ENCODE results near the gene KCNJ18. TPM values are rescaled to one million over a fixed set of nuclear protein-coding genes. Genes with fewer than 3 reads are reported as not detected.
"Not testable (repeated sequence)": the region's sequence is repeated elsewhere in the genome, so short reads cannot be mapped to it uniquely, and the experiment has no call there.

KCNJ18 gene
- total RNA-seq, 1 donor from 2014 or later: not detected

DNA sequence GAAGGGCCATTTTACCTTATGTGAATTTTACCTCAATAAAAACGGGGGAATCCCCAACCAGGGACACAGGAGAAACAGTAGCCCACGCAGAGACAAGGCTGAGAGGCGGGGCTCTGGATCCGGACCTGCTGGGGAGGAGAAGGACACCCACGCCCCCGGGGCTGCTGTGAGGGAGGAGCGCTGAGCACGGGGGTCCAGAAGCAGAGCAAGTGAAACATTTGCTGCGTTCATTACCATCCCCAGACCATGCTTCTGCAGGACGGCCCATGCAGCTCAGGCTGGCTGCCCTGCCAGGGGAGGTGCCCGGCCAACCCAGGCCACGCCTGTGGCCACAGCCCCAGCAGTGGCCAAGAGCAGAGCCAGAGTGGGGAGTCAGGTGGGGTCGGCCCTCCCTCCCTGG lies 50.0 kb downstream of the KCNJ18 start:
- ATAC-seq (no peak), DNase-seq (ENCODE audit: low spot score) (no peak)
- intact Hi-C loops (cut with DNase I): no loop called here

DNA sequence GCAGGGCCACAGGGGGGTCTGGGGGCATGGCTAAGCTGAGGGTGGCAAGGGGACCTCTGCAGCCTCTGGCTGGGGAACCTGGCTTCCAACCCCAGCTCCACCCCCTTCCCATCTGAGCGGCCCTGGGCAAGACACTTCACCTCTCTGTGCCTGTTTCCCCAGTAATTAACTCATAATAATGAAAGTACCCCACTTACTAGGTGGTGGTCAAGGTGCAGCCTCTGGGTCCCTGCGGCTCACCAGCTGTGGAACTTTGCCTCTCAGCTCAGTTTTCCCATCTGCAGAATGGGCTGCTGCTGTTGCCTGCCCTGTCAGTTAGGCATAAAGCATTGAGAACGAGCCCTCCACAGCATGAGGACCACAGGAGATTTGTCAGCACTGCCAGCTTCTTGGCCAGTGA lies 51.8 kb downstream of the KCNJ18 start:
- DNase-seq (ENCODE audit: low spot score); intact Hi-C loops (cut with DNase I); ATAC-seq: not testable (repeated sequence)

GRCh38 chr17:21744621-21745020 lies 52.3 kb downstream of the KCNJ18 start:
- intact Hi-C loops (cut with DNase I); DNase-seq (ENCODE audit: low spot score); ATAC-seq: not testable (repeated sequence)

- intact Hi-C loops (cut with DNase I); ATAC-seq; DNase-seq (ENCODE audit: low spot score): not testable (repeated sequence)
Measured at GRCh38 chr17:21745385-21746054, 53.2 kb downstream of the KCNJ18 start.

GRCh38 chr17:21746415-21746814 lies 54.1 kb downstream of the KCNJ18 start:
- ATAC-seq; DNase-seq (ENCODE audit: low spot score); intact Hi-C loops (cut with DNase I): not testable (repeated sequence)

DNA sequence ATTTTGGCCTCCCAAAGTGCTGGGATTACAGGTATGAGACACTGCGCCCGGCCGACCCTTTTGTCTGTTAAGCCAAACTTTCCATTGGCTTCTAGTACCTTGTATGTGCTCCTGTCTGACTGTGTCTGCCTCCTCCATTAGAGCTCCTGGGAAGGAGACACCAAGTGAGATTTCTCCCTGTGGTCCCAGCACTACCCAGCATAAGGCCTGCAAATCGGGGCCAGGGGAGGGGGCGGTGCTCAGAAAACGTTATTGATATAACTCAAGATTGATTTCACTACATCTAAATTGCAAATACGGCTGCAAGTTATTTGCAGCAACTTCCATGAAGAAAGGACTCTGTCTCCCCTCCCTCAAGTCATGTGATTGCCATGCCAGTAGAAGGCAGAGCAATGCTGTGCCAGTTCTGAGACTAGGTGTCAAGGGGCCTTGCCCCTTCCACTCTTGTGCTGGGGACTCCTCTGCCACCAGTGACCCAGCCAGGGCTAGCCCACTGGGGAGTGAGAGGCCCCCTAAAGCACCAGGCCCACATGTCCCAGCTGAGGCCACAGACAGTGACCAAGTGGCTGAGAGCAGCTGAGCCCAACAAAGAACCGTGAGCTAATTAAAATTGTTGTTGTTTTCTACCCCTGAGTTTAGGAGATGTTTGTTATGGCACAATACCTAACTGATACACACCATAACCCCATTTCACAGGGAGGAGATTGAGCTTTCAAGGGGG lies 55.0 kb downstream of the KCNJ18 start:
- ATAC-seq; DNase-seq (ENCODE audit: low spot score); intact Hi-C loops (cut with DNase I): not testable (repeated sequence)

DNA sequence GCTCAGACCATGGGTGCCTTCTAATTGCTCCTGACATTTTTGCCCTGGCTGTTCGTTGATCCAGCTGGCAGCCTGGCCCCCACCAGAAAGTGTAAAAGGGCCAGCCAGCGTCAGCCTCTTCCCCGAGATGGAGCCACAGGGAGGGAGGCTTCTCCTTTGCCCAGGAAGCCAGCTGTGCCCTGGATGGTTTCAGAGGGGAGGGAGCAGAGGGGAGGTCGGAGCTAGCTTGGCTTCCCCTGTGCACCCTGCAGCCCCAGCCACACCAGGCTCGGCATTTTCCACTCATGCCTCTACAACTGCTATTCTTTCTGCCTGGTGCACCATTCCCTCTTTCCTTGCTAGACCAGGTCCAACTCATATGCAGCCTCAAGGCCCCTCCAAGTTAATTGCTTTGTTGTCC lies 56.4 kb downstream of the KCNJ18 start:
- DNase-seq (ENCODE audit: low spot score); intact Hi-C loops (cut with DNase I); ATAC-seq: not testable (repeated sequence)

GRCh38 chr17:21749696-21750531 lies 57.6 kb downstream of the KCNJ18 start:
- ATAC-seq; DNase-seq (ENCODE audit: low spot score); intact Hi-C loops (cut with DNase I): not testable (repeated sequence)

DNA sequence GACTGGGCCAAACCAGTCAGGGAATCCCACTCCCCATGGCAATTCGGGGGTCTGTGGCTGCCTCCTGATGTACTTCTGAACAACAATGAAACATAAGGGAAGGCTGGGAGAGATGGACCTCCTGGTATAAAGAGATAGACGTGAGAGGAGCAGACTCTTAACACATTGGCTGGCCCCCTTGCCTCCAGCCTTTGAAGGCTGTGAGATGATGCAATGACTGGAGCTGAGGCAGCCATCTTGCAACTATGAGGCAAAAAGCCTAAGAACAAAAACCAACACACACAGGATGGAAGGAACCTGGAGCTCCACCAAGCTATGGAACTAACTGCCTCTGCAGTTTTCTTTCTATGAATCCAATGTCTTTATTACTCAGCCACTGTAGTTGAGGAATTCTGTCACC lies 58.8 kb downstream of the KCNJ18 start:
- intact Hi-C loops (cut with DNase I); ATAC-seq; DNase-seq (ENCODE audit: low spot score): not testable (repeated sequence)
